ENCODE measurements around the gene TBC1D5. TPM values are rescaled to one million over a fixed set of nuclear protein-coding genes. Genes with fewer than 3 reads are reported as not detected.

Gene TBC1D5
- total and polyA plus RNA-seq, 2 of the 8 experiments (the other 6 are each of a cell fraction or from before 2014, with no cell fraction given) = 11.0 to 22.9 TPM

DNA sequence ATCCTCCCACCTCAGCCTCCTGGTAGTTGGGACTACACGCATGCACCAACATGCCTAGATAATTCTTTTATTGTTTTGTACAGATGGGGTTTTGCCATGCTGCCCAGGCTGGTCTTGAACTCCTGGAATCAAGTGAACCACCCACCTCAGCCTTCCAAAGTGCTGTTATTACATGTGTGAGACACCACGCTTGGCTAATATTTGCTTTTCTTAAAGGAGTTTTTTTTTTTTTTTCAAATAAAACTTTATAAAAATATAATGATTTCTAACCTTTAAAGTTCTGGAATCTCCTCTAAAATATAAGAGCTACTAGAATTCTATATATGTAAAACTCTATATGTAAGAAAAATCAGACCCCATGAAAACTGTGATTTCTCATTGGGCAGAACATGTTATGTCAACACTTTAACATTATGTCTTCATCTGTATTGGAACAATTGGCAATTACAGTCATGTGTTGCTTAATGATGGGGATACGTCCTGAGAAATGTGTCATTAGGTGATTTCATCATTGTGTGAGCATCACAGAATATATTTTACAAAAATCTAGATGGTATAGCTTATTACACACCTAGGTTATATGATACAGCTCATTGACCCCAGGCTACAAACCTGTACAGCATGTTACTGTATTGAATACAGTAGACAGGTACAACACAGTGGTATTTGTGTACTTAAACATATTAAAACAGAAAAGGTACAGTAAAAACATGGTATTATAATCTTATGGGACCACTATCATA is 480.6 kb downstream of the TBC1D5 start:
- DNase-seq (ENCODE audit: low read depth in 1 of 2, low spot score in 2 of 2) (no peak), FAIRE-seq (no peak)
- ChIA-PET CTCF (ENCODE audit: partially characterized antibody) (interaction anchor here (0.6 kb wide), 2 partner anchors 25 to 35 kb away, joined by 3 read pairs; no protein-coding TSS in a partner anchor), POLR2A (ENCODE audit: partially characterized antibody) (interaction anchor here (0.6 kb wide), 1 partner anchor 10 kb away, joined by 3 read pairs; no protein-coding TSS in a partner anchor)
- 77% methylated on average over 3 of the region's 3 CpGs; no CpG with 5 or more reads in 1 of the 2 experiments for WGBS, 2 experiments (ENCODE audit: extremely low coverage in 1 of 2, insufficient coverage in 1 of 2, insufficient read length in 1 of 2, insufficient replicate concordance in 2 of 2, low coverage in 1 of 2, low lambda C conversion rate in 2 of 2, missing lambda C conversion rate in 1 of 2)
- H4K91ac ChIP-seq (replicated peaks; ENCODE audit: insufficient read length, low read length) = no peak overlapping the region
- H4K5ac ChIP-seq (ENCODE audit: insufficient read length, low read depth, low read length) = no peak overlapping the region
- H4K8ac ChIP-seq (ENCODE audit: extremely low read depth, insufficient read depth, low read length) = no peak overlapping the region
- no peak overlapping the region for H3K56ac ChIP-seq (replicated peaks; ENCODE audit: insufficient read length, low read depth, low read length)
- TF ChIP-seq SIX5 (IDR thresholded peaks at IDR 0.05; ENCODE audit: low read depth, low read length) (no peak), CHD1 (IDR thresholded peaks at IDR 0.05; ENCODE audit: low read depth, low read length) (no peak), RXRA (IDR thresholded peaks at IDR 0.05; ENCODE audit: insufficient read depth, low read depth, low read length) (no peak), TAF7 (optimal IDR thresholded peaks at IDR 0.05; ENCODE audit: borderline replicate concordance, low read depth, low read length) (no peak), SP4 (IDR thresholded peaks at IDR 0.05; ENCODE audit: low read length) (no peak), CEBPB (IDR thresholded peaks at IDR 0.05; ENCODE audit: low read depth, low read length) (no peak), SRF (IDR thresholded peaks at IDR 0.05; ENCODE audit: low read depth, low read length) (no peak), CBX8 (IDR thresholded peaks at IDR 0.05; ENCODE audit: borderline replicate concordance, low read depth, low read length) (no peak), EP300 (IDR thresholded peaks at IDR 0.05; ENCODE audit: borderline replicate concordance in 1 of 2, low read depth in 2 of 2, low read length in 2 of 2) (no peak)
- no peaks in the 10 kb centered on the region for H3K23me2 ChIP-seq (ENCODE audit: low read depth, low read length)
- H2BK5ac ChIP-seq (ENCODE audit: low read depth, low read length) = no peak overlapping the region
- no peak overlapping the region for H2BK15ac ChIP-seq (ENCODE audit: low read length)
- peaks cover 0 to 2% (median 0%) of the 10 kb centered on the region in 4 experiments; a peak in 1 of 7 replicates for H3K4me1 ChIP-seq (replicated peaks in 1 of 4; ENCODE audit: control insufficient read depth in 3 of 4, insufficient read depth in 4 of 4, low read length in 3 of 4)
- no peak overlapping the region for H3K14ac ChIP-seq (ENCODE audit: insufficient read length)
- H3K9me3 ChIP-seq (ENCODE audit: insufficient read depth in 2 of 2, low read depth in 1 of 2, low read length in 1 of 2) = no peaks in the 10 kb centered on the region
- H3K9ac ChIP-seq (replicated peaks in 1 of 4; ENCODE audit: extremely low read depth in 1 of 4, low read depth in 3 of 4, low read length in 3 of 4) = no peak overlapping the region
- no peak overlapping the region for H3K18ac ChIP-seq (ENCODE audit: extremely low read depth, low read length)
- no peaks in the 10 kb centered on the region for H3K27me3 ChIP-seq (replicated peaks in 1 of 4; ENCODE audit: control insufficient read depth in 3 of 4, extremely low read depth in 1 of 4, insufficient read depth in 3 of 4, low read length in 3 of 4)
- no peaks in the 10 kb centered on the region for H4K20me1 ChIP-seq (replicated peaks in 1 of 2; ENCODE audit: control insufficient read depth in 1 of 2, insufficient read depth in 2 of 2, low read length in 2 of 2)
- no peaks in the 10 kb centered on the region for H3K79me2 ChIP-seq (ENCODE audit: control insufficient read depth in 1 of 2, insufficient read depth in 2 of 2, low read length in 2 of 2)
- no peak overlapping the region for H2BK12ac ChIP-seq (ENCODE audit: low read depth, low read length)
- H2BK20ac ChIP-seq (ENCODE audit: low read length) = no peak overlapping the region
- H3K27ac ChIP-seq (ENCODE audit: low read depth, low read length) = no peak overlapping the region
- no peaks in the 10 kb centered on the region for H3K36me3 ChIP-seq (ENCODE audit: control insufficient read depth in 2 of 4, insufficient read depth in 4 of 4, low read length in 3 of 4)
- no peak overlapping the region for H2AK5ac ChIP-seq (ENCODE audit: low read depth, low read length)
- no peaks in the 10 kb centered on the region for H3K79me1 ChIP-seq (ENCODE audit: low read depth, low read length)
- H3K4ac ChIP-seq (replicated peaks; ENCODE audit: insufficient read length, low read depth, low read length) = no peak overlapping the region
- H3K23ac ChIP-seq (ENCODE audit: insufficient read length) = no peak overlapping the region
- H3K4me3 ChIP-seq (ENCODE audit: extremely low read depth in 1 of 4, insufficient read depth in 2 of 4, low read depth in 3 of 4, low read length in 4 of 4) = no peak overlapping the region
- no peak overlapping the region for H2BK120ac ChIP-seq (replicated peaks; ENCODE audit: low read depth, low read length)
- H2AFZ ChIP-seq (ENCODE audit: low read length) = no peak overlapping the region
- no peak overlapping the region for H3K4me2 ChIP-seq (ENCODE audit: insufficient read depth in 1 of 2, low read depth in 2 of 2, low read length in 2 of 2)
